Mesenchymal stem cell (in vitro differentiated cells and primary cell): Measurements from ENCODE around the gene CAMTA1.
A peak's percentile ranks its signal among the peaks of the same experiment; 100 is the strongest.
"Not testable (repeated sequence)": the region's sequence is repeated elsewhere in the genome, so short reads cannot be mapped to it uniquely, and the experiment has no call there.

ENCODE experiments used
- DNase-seq: peaks from one replicate; pipeline ENCODE4 v3.0.0-alpha.2; 2013
- H2AFZ ChIP-seq: one replicate; pipeline ENCODE4 v1.6.1; 2013; ENCODE audit warnings: low read depth, mild to moderate bottlenecking, control low read depth, inconsistent platforms, low read length, moderate library complexity
- H2AK5ac ChIP-seq: 2 replicates; pipeline ENCODE4 v1.6.1; 2013; ENCODE audit warnings: low read length, moderate library complexity, mild to moderate bottlenecking, inconsistent platforms; ENCODE audit not compliant: severe bottlenecking
- H2BK120ac ChIP-seq: one replicate; pipeline ENCODE4 v1.6.1; 2013; ENCODE audit warnings: low read depth, mild to moderate bottlenecking, inconsistent platforms, low read length, moderate library complexity
- H2BK12ac ChIP-seq, 2 experiments: one replicate each; pipeline ENCODE4 v1.6.1; 2013; ENCODE audit warnings: inconsistent platforms in 2 of 2, low read length in 2 of 2, mild to moderate bottlenecking in 2 of 2, moderate library complexity in 2 of 2, control low read depth in 1 of 2
- H2BK15ac ChIP-seq: one replicate; pipeline ENCODE4 v1.6.1; 2013; ENCODE audit warnings: mild to moderate bottlenecking, low read depth, inconsistent platforms; ENCODE audit not compliant: poor library complexity, severe bottlenecking
- H2BK5ac ChIP-seq: 2 replicates; pipeline ENCODE4 v1.6.1; 2013; ENCODE audit warnings: low read depth, mild to moderate bottlenecking, low read length, control low read depth, inconsistent platforms; ENCODE audit not compliant: poor library complexity, severe bottlenecking
- H3K14ac ChIP-seq, 2 experiments: one replicate each; pipeline ENCODE4 v1.6.1; 2013; ENCODE audit warnings: inconsistent platforms in 2 of 2, low read length in 2 of 2, control low read depth in 1 of 2, mild to moderate bottlenecking in 1 of 2, moderate library complexity in 1 of 2
- H3K18ac ChIP-seq, 2 experiments: one replicate each; pipeline ENCODE4 v1.6.1; 2013; ENCODE audit warnings: inconsistent platforms in 2 of 2, low read length in 2 of 2, control low read depth in 1 of 2, low read depth in 1 of 2, mild to moderate bottlenecking in 1 of 2
- H3K23ac ChIP-seq, 2 experiments: one replicate each; pipeline ENCODE4 v1.6.1; 2013; ENCODE audit warnings: inconsistent platforms in 2 of 2, low read length in 2 of 2, mild to moderate bottlenecking in 2 of 2, moderate library complexity in 2 of 2, control low read depth in 1 of 2
- H3K27ac ChIP-seq: 2 replicates; pipeline ENCODE4 v1.5.1; 2013; ENCODE audit warnings: mild to moderate bottlenecking, moderate library complexity, low read length, control low read depth, inconsistent platforms; ENCODE audit not compliant: poor library complexity, severe bottlenecking
- H3K27me3 ChIP-seq, 2 experiments: 2 replicates each; pipeline versions ENCODE4 v1.6.1 to v1.7.0; 2013; ENCODE audit warnings: low read length in 2 of 2, mild to moderate bottlenecking in 2 of 2, moderate library complexity in 2 of 2, control low read depth in 1 of 2, inconsistent platforms in 1 of 2; ENCODE audit not compliant: control insufficient read depth in 1 of 2, insufficient read depth in 1 of 2
- H3K36me3 ChIP-seq, 2 experiments: 2 replicates each; pipeline versions ENCODE4 v1.6.1 to v1.7.0; 2013; ENCODE audit warnings: low read length in 2 of 2, control low read depth in 1 of 2, inconsistent platforms in 1 of 2, low read depth in 1 of 2, mild to moderate bottlenecking in 1 of 2; ENCODE audit not compliant: insufficient read depth in 2 of 2, control insufficient read depth in 1 of 2
- H3K4ac ChIP-seq, 2 experiments: one replicate each; pipeline ENCODE4 v1.6.1; 2013; ENCODE audit warnings: inconsistent platforms in 2 of 2, low read length in 2 of 2, mild to moderate bottlenecking in 2 of 2, moderate library complexity in 2 of 2, control low read depth in 1 of 2, low read depth in 1 of 2
- H3K4me1 ChIP-seq: 2 replicates; pipeline ENCODE4 v1.6.1; 2013; ENCODE audit warnings: low read depth, low read length, control low read depth; ENCODE audit not compliant: control insufficient read depth, insufficient read depth
- H3K4me2 ChIP-seq: 2 replicates; pipeline ENCODE4 v1.6.1; 2013; ENCODE audit warnings: low read length, mild to moderate bottlenecking, inconsistent platforms; ENCODE audit not compliant: poor library complexity, severe bottlenecking
- H3K4me3 ChIP-seq, 2 experiments: 2 replicates each; pipeline versions ENCODE4 v1.5.1 to v1.7.0; 2013; ENCODE audit warnings: low read length in 2 of 2, mild to moderate bottlenecking in 2 of 2, control low read depth in 1 of 2, low read depth in 1 of 2; ENCODE audit not compliant: insufficient read depth in 1 of 2
- H3K79me1 ChIP-seq: replicated peaks from 2 replicates; pipeline ENCODE4 v1.6.1; 2013; ENCODE audit warnings: mild to moderate bottlenecking, control low read depth, low read length, inconsistent platforms; ENCODE audit not compliant: poor library complexity, severe bottlenecking
- H3K9ac ChIP-seq: 2 replicates; pipeline ENCODE4 v1.7.0; 2013; ENCODE audit warnings: mild to moderate bottlenecking, low read length, moderate library complexity
- H3K9me3 ChIP-seq: 2 replicates; pipeline ENCODE4 v1.7.0; 2013; ENCODE audit warnings: mild to moderate bottlenecking, low read length; ENCODE audit not compliant: control insufficient read depth
- H4K8ac ChIP-seq: one replicate; pipeline ENCODE4 v1.6.1; 2013; ENCODE audit warnings: inconsistent platforms, mild to moderate bottlenecking, low read length, moderate library complexity
- H4K91ac ChIP-seq: one replicate; pipeline ENCODE4 v1.6.1; 2013; ENCODE audit warnings: mild to moderate bottlenecking, low read length, inconsistent platforms
- WGBS: methylation state at CpG from one replicate; pipeline ENCODE4 v1.1.7; 2013; ENCODE audit warnings: mixed read lengths; 5-methylcytosine and 5-hydroxymethylcytosine counted together

CAMTA1 gene

GRCh38 chr1:7705908-7706216, 920.6 kb downstream of the CAMTA1 start:
- H3K14ac ChIP-seq, result no peak overlapping the region
- peaks cover 34 to 64% of the 10 kb centered on the region in 2 experiments for H3K27me3 ChIP-seq
- no peak overlapping the region for H3K9ac ChIP-seq
- H3K23ac ChIP-seq, result no peak overlapping the region
- H2BK120ac ChIP-seq, result no peak overlapping the region
- no peaks in the 10 kb centered on the region for H3K9me3 ChIP-seq
- no peak overlapping the region for H4K91ac ChIP-seq
- no peak overlapping the region for H3K27ac ChIP-seq
- H2AK5ac ChIP-seq, result no peak overlapping the region
- no peak overlapping the region for H3K4me2 ChIP-seq
- DNase-seq, result no peak
- no peaks in the 10 kb centered on the region for H3K79me1 ChIP-seq
- peaks cover 0 to 3% of the 10 kb centered on the region in 2 experiments for H3K36me3 ChIP-seq
- no peak overlapping the region for H4K8ac ChIP-seq
- 86% methylated on average over 3 of the region's 7 CpGs for WGBS
- H3K18ac ChIP-seq, result no peak overlapping the region
- H3K4me3 ChIP-seq, result no peak overlapping the region
- H3K4me1 ChIP-seq, result peaks cover 14% of the 10 kb centered on the region
- no peak overlapping the region for H2AFZ ChIP-seq
- no peak overlapping the region for H3K4ac ChIP-seq
- no peak overlapping the region for H2BK5ac ChIP-seq
- H2BK12ac ChIP-seq, result no peak overlapping the region
- H2BK15ac ChIP-seq, result no peak overlapping the region

GRCh38 chr1:7707527-7707926, 922.3 kb downstream of the CAMTA1 start:
- no peak overlapping the region for H3K14ac ChIP-seq
- H2BK120ac ChIP-seq, result no peak overlapping the region
- peaks cover 14% of the 10 kb centered on the region for H3K4me1 ChIP-seq
- no peaks in the 10 kb centered on the region for H3K9me3 ChIP-seq
- 100% methylated on average over 2 of the region's 4 CpGs for WGBS
- no peaks in the 10 kb centered on the region for H3K79me1 ChIP-seq
- H3K23ac ChIP-seq, result no peak overlapping the region
- H3K4ac ChIP-seq, result no peak overlapping the region
- peak; percentile 17 for DNase-seq
- peaks cover 20 to 53% of the 10 kb centered on the region in 2 experiments for H3K27me3 ChIP-seq
- H3K9ac ChIP-seq, result no peak overlapping the region
- H4K8ac ChIP-seq, result no peak overlapping the region
- H4K91ac ChIP-seq, result no peak overlapping the region
- H2AFZ ChIP-seq, result no peak overlapping the region
- no peak overlapping the region for H3K4me2 ChIP-seq
- no peak overlapping the region for H2BK5ac ChIP-seq
- peaks cover 0 to 3% of the 10 kb centered on the region in 2 experiments for H3K36me3 ChIP-seq
- H3K4me3 ChIP-seq, result no peak overlapping the region
- H2AK5ac ChIP-seq, result no peak overlapping the region
- no peak overlapping the region for H3K18ac ChIP-seq
- H3K27ac ChIP-seq, result no peak overlapping the region
- H2BK15ac ChIP-seq, result no peak overlapping the region
- H2BK12ac ChIP-seq, result no peak overlapping the region

GRCh38 chr1:7708065-7708464, 922.8 kb downstream of the CAMTA1 start:
- H2AK5ac ChIP-seq, H3K18ac ChIP-seq, DNase-seq, H2BK12ac ChIP-seq, H3K4me2 ChIP-seq, H3K23ac ChIP-seq, H2BK5ac ChIP-seq, H4K91ac ChIP-seq, H3K9ac ChIP-seq, H3K4ac ChIP-seq, H3K36me3 ChIP-seq, H2AFZ ChIP-seq, H3K14ac ChIP-seq, H3K79me1 ChIP-seq, H4K8ac ChIP-seq, H3K27ac ChIP-seq, H2BK120ac ChIP-seq, H2BK15ac ChIP-seq, H3K9me3 ChIP-seq, H3K4me3 ChIP-seq: not testable (repeated sequence)
- Histone ChIP-seq H3K4me1 (peaks cover 14% of the 10 kb centered on the region), H3K27me3 (peaks cover 17 to 50% of the 10 kb centered on the region in 2 experiments)
- WGBS, result 96% methylated on average over 3 of the region's 4 CpGs

GRCh38 chr1:7710859-7711258, 925.6 kb downstream of the CAMTA1 start:
- no peak overlapping the region for H3K18ac ChIP-seq
- no peaks in the 10 kb centered on the region for H3K79me1 ChIP-seq
- H2BK12ac ChIP-seq, result no peak overlapping the region
- H3K4me2 ChIP-seq, result no peak overlapping the region
- no peaks in the 10 kb centered on the region for H3K4me1 ChIP-seq
- no peak overlapping the region for H2BK5ac ChIP-seq
- no peaks in the 10 kb centered on the region for H3K36me3 ChIP-seq
- H3K23ac ChIP-seq, result no peak overlapping the region
- H3K9ac ChIP-seq, result no peak overlapping the region
- no peak overlapping the region for H3K14ac ChIP-seq
- no peak overlapping the region for H3K4ac ChIP-seq
- DNase-seq, result no peak
- no peak overlapping the region for H2AFZ ChIP-seq
- no peak overlapping the region for H4K91ac ChIP-seq
- no peaks in the 10 kb centered on the region for H3K9me3 ChIP-seq
- no peak overlapping the region for H3K27ac ChIP-seq
- no peak overlapping the region for H2BK120ac ChIP-seq
- no peak overlapping the region for H3K4me3 ChIP-seq
- no peak overlapping the region for H2BK15ac ChIP-seq
- WGBS, result 88% methylated on average over 3 of the region's 3 CpGs
- H3K27me3 ChIP-seq, result peaks cover 7 to 56% of the 10 kb centered on the region in 2 experiments
- no peak overlapping the region for H4K8ac ChIP-seq
- H2AK5ac ChIP-seq, result no peak overlapping the region
